NCI-H345 treated with DMSO at 0.1 percent for 48 hours (cell line): ENCODE results near the gene FLRT3.

Experiments used
- DNase-seq: peaks from one replicate; lab custom pipeline; 2025; ENCODE audit not compliant: unreplicated experiment; lab: John Stamatoyannopoulos, UW

The FLRT3 gene

GRCh38 chr20:14331646-14332045 lies 5.8 kb downstream of the FLRT3 start:
- DNase-seq, result no peak

GRCh38 chr20:14319704-14320103 lies 17.7 kb downstream of the FLRT3 start:
- DNase-seq, result no peak

- no peak for DNase-seq
Observed at GRCh38 chr20:14313341-14314020, 23.9 kb downstream of the FLRT3 start.

- no peak for DNase-seq
Observed at GRCh38 chr20:14312001-14312400, 25.4 kb downstream of the FLRT3 start.

GRCh38 chr20:14310977-14311627 lies 26.3 kb downstream of the FLRT3 start:
- no peak for DNase-seq

- DNase-seq, result no peak
Observed at GRCh38 chr20:14307956-14308355, 29.5 kb downstream of the FLRT3 start.

GRCh38 chr20:14304472-14304871 lies 32.9 kb downstream of the FLRT3 start:
- DNase-seq, result no peak

GRCh38 chr20:14303651-14304050 lies 33.8 kb downstream of the FLRT3 start:
- DNase-seq, result no peak

- no peak for DNase-seq
Observed at GRCh38 chr20:14303106-14303505, 34.3 kb downstream of the FLRT3 start.

- no peak for DNase-seq
Observed at GRCh38 chr20:14299831-14300230, 37.6 kb downstream of the FLRT3 start.

GRCh38 chr20:14295770-14296309 lies 41.6 kb downstream of the FLRT3 start:
- DNase-seq, result no peak

- DNase-seq, result no peak
Observed at GRCh38 chr20:14295238-14295637, 42.2 kb downstream of the FLRT3 start.

GRCh38 chr20:14291502-14291901 lies 45.9 kb downstream of the FLRT3 start:
- DNase-seq, result no peak

- DNase-seq, result no peak
Observed at GRCh38 chr20:14288341-14289330, 48.8 kb downstream of the FLRT3 start.

- no peak for DNase-seq
Observed at GRCh38 chr20:14284443-14284842, 53.0 kb downstream of the FLRT3 start.

GRCh38 chr20:14282140-14282539 lies 55.3 kb downstream of the FLRT3 start:
- no peak for DNase-seq
